CD14-positive monocyte (primary cell): ENCODE results near the gene TRAPPC2. TPM values are rescaled to one million over a fixed set of nuclear protein-coding genes. Genes with fewer than 3 reads are reported as not detected.
A peak's percentile ranks its signal among the peaks of the same experiment; 100 is the strongest.

ENCODE experiments used
- DNase-seq, 3 donors: peaks; one replicate each; pipeline ENCODE4 v3.0.0-alpha.2; 2011 to 2022
- H2AFZ ChIP-seq: 2 replicates; pipeline ENCODE4 v1.6.0; 2012; ENCODE audit warnings: mild to moderate bottlenecking, low read depth, low read length, inconsistent platforms; ENCODE audit not compliant: insufficient read depth, poor library complexity, severe bottlenecking
- H3K27ac ChIP-seq, 2 donors: 1 replicate in 1 of 2; 2 replicates in 1 of 2; pipeline ENCODE4 v1.5.1; 2012 to 2013; ENCODE audit warnings: low read length in 2 of 2, control low read depth in 1 of 2, inconsistent platforms in 1 of 2, low read depth in 1 of 2, mild to moderate bottlenecking in 1 of 2
- H3K27me3 ChIP-seq, 2 donors: one replicate each; pipeline versions ENCODE4 v1.6.0 to v1.6.1; 2011 to 2013; ENCODE audit warnings: low read length in 2 of 2; ENCODE audit not compliant: control insufficient read depth in 2 of 2, insufficient read depth in 2 of 2
- H3K36me3 ChIP-seq, 2 donors: replicated peaks in 1 of 2; 1 replicate in 1 of 2; 2 replicates in 1 of 2; pipeline versions ENCODE4 v1.5.1 to v1.6.1; 2012 to 2013; ENCODE audit warnings: low read length in 2 of 2, control low read depth in 1 of 2, inconsistent platforms in 1 of 2, mild to moderate bottlenecking in 1 of 2; ENCODE audit not compliant: insufficient read depth in 2 of 2, control insufficient read depth in 1 of 2
- H3K4me1 ChIP-seq, 2 donors: 1 replicate in 1 of 2; 2 replicates in 1 of 2; pipeline versions ENCODE4 v1.5.1 to v1.6.1; 2012 to 2013; ENCODE audit warnings: low read length in 2 of 2, control low read depth in 1 of 2, inconsistent platforms in 1 of 2, mild to moderate bottlenecking in 1 of 2, moderate library complexity in 1 of 2; ENCODE audit not compliant: insufficient read depth in 2 of 2, control insufficient read depth in 1 of 2
- H3K4me2 ChIP-seq: replicated peaks from 2 replicates; pipeline ENCODE3; 2012; ENCODE audit warnings: low read length, moderate library complexity, mild to moderate bottlenecking; ENCODE audit not compliant: poor library complexity, severe bottlenecking; ENCODE audit errors: extremely low read depth
- H3K4me3 ChIP-seq, 3 experiments: fragments of 200-600 bp in 1 of 3; sonication (generic) in 1 of 3; replicated peaks in 1 of 3; 1 replicate in 2 of 3; 2 replicates in 1 of 3; pipeline ENCODE4 v1.5.1; 2011 to 2013; ENCODE audit warnings: low read length in 3 of 3, mild to moderate bottlenecking in 3 of 3, control low read depth in 2 of 3, low read depth in 2 of 3, inconsistent platforms in 1 of 3, moderate library complexity in 1 of 3
- H3K79me2 ChIP-seq: 2 replicates; pipeline ENCODE4 v1.6.0; 2012; ENCODE audit warnings: mild to moderate bottlenecking, control low read depth, inconsistent platforms, low read length, moderate library complexity; ENCODE audit not compliant: insufficient read depth
- H3K9ac ChIP-seq: 2 replicates; pipeline ENCODE4 v1.6.0; 2017; ENCODE audit warnings: low read length, mild to moderate bottlenecking; ENCODE audit not compliant: insufficient read depth, poor library complexity, severe bottlenecking
- H3K9me3 ChIP-seq, 2 donors: replicated peaks in 1 of 2; 1 replicate in 1 of 2; 2 replicates in 1 of 2; pipeline versions ENCODE4 v1.5.1 to v1.6.1; 2012 to 2013; ENCODE audit warnings: low read length in 2 of 2, control low read depth in 1 of 2; ENCODE audit not compliant: control insufficient read depth in 1 of 2, insufficient read depth in 1 of 2
- H4K20me1 ChIP-seq: 2 replicates; pipeline ENCODE4 v1.6.0; 2012; ENCODE audit warnings: mild to moderate bottlenecking, low read length, control low read depth, moderate library complexity; ENCODE audit not compliant: insufficient read depth
- H3K27ac Mint-ChIP-seq, 7 donors: one replicate each; pipeline ENCODE4 v1.8.0; 2020; ENCODE audit warnings: mild to moderate bottlenecking in 7 of 7, mixed read lengths in 7 of 7, moderate library complexity in 6 of 7, inconsistent platforms in 2 of 7
- H3K27me3 Mint-ChIP-seq, 3 donors: one replicate each; pipeline ENCODE4 v1.8.0; 2021 to 2022; ENCODE audit warnings: low read depth in 3 of 3, mild to moderate bottlenecking in 3 of 3, mixed read lengths in 3 of 3, moderate library complexity in 3 of 3, inconsistent platforms in 1 of 3
- H3K36me3 Mint-ChIP-seq, 2 donors: one replicate each; pipeline ENCODE4 v1.8.0; 2020; ENCODE audit warnings: mixed read lengths in 2 of 2, inconsistent platforms in 1 of 2, mild to moderate bottlenecking in 1 of 2
- H3K4me1 Mint-ChIP-seq: one replicate; pipeline ENCODE4 v1.8.0; 2020; ENCODE audit warnings: mild to moderate bottlenecking, mixed read lengths
- H3K4me3 Mint-ChIP-seq, 2 donors: one replicate each; pipeline ENCODE4 v1.8.0; 2020; ENCODE audit warnings: mild to moderate bottlenecking in 2 of 2, mixed read lengths in 2 of 2, moderate library complexity in 1 of 2
- H3K9me3 Mint-ChIP-seq, 7 donors: one replicate each; pipeline ENCODE4 v1.8.0; 2020 to 2022; ENCODE audit warnings: mixed read lengths in 7 of 7, mild to moderate bottlenecking in 6 of 7, moderate library complexity in 6 of 7, inconsistent platforms in 2 of 7
- WGBS: methylation state at CpG from one replicate; pipeline ENCODE4 v1.1.5; 2013; ENCODE audit warnings: missing lambda C conversion rate; ENCODE audit not compliant: insufficient coverage; 5-methylcytosine and 5-hydroxymethylcytosine counted together
- intact Hi-C, 2 donors: fragments of 100-400 bp; cut with micrococcal nuclease; formaldehyde crosslinking; loops; one replicate each; pipeline versions ENCODE4 v1.15.0 to v1.15.1; 2023
- polyA plus RNA-seq, 3 donors: library from polyadenylated mRNA; depleted of rRNA in 1 of 3; unstranded in 2 of 3; stranded (reverse) in 1 of 3; fragments of 300-500 nt in 2 of 3; fragments of >200 nt in 1 of 3; fragmentation: Illumina TruSeq in 2 of 3; gene quantifications; 1 replicate in 2 of 3; 2 replicates in 1 of 3; pipeline ENCODE4 v1.2.3, GENCODE V29; 2012 to 2021
- TF ChIP-seq, protein P1 (sequence below): fragments of 200-600 bp; IDR thresholded peaks from one replicate; pipeline ENCODE4 v1.8.0; 2022; ENCODE audit warnings: antibody characterized with exemption, mild to moderate bottlenecking

Gene TRAPPC2
- polyA plus RNA-seq, 3 donors, result 10.6 to 18.3 (median 12.2) TPM

DNA sequence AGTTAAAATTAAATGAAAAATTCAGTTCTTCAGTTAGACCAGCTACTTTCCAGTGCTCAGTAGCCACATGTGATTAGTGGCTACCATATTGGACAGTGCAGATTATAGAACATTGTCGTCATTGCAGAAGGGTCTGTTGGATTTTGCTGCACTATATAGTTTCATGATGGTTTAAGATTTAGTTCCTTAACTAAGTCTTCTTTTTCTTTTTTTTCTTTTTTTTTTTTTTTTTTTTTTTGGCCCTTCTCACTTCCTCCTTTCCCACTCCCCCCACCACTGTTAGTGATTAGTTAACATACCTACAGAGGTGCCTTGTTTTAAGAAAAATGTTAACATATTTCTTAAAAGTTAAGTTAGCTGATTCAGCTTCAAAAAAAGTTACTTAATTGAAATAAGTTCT is 36.4 kb downstream of the TRAPPC2 start:
- Mint-ChIP-seq H3K4me3 (no peak overlapping the region), H3K4me1 (peaks cover 74% of the 10 kb centered on the region), H3K27me3 (peaks cover 0 to 9% (median 1%) of the 10 kb centered on the region in 3 donors), H3K9me3 (peaks cover 0 to 1% (median 0%) of the 10 kb centered on the region in 7 donors), H3K36me3 (peaks cover 0 to 3% of the 10 kb centered on the region in 2 donors), H3K27ac (peak overlapping the region; percentile 36 to 87 (median 79))
- TF ChIP-seq, protein P1, sequence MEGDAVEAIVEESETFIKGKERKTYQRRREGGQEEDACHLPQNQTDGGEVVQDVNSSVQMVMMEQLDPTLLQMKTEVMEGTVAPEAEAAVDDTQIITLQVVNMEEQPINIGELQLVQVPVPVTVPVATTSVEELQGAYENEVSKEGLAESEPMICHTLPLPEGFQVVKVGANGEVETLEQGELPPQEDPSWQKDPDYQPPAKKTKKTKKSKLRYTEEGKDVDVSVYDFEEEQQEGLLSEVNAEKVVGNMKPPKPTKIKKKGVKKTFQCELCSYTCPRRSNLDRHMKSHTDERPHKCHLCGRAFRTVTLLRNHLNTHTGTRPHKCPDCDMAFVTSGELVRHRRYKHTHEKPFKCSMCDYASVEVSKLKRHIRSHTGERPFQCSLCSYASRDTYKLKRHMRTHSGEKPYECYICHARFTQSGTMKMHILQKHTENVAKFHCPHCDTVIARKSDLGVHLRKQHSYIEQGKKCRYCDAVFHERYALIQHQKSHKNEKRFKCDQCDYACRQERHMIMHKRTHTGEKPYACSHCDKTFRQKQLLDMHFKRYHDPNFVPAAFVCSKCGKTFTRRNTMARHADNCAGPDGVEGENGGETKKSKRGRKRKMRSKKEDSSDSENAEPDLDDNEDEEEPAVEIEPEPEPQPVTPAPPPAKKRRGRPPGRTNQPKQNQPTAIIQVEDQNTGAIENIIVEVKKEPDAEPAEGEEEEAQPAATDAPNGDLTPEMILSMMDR, result no peak
- Histone ChIP-seq H3K4me1 (peaks cover 71 to 73% of the 10 kb centered on the region in 2 donors), H3K27me3 (peaks cover 0 to 2% of the 10 kb centered on the region in 2 donors), H3K9me3 (no peaks in the 10 kb centered on the region), H3K27ac (peak overlapping the region in 1 of 2 donors; percentile 63), H3K4me3 (no peak overlapping the region), H3K4me2 (no peak overlapping the region), H2AFZ (no peak overlapping the region), H3K79me2 (peaks cover 99% of the 10 kb centered on the region), H4K20me1 (peaks cover 90% of the 10 kb centered on the region), H3K9ac (no peak overlapping the region), H3K36me3 (no peaks in the 10 kb centered on the region)
- intact Hi-C loops, result loop anchor here (5.0 to 10.0 kb wide), 2 partner anchors 34 to 1177 kb away; partner anchors contain the start of genes FANCB (in 1 of the 2), MOSPD2 (in 1 of the 2), OFD1 (in 1 of the 2) and TRAPPC2 (in 1 of the 2)
- peak in 1 of 3 donors; percentile 7 for DNase-seq
- no CpG with 5 or more reads among the region's 1 CpG for WGBS

- H3K27ac ChIP-seq, result peak overlapping the region in 1 of 2 donors; percentile 63
Observed at GRCh38 chrX:13697455-13697854, 37.0 kb downstream of the TRAPPC2 start.

More at GRCh38 chrX:13697455-13697854, 37.0 kb downstream of the TRAPPC2 start:
- intact Hi-C loops, result loop anchor here (5.0 to 10.0 kb wide), 2 partner anchors 35 to 1177 kb away; partner anchors contain the start of genes FANCB (in 1 of the 2), MOSPD2 (in 1 of the 2), OFD1 (in 1 of the 2) and TRAPPC2 (in 1 of the 2)
- H3K4me2 ChIP-seq, result no peak overlapping the region
- H3K4me3 ChIP-seq, result no peak overlapping the region
- H3K79me2 ChIP-seq, result peaks cover 99% of the 10 kb centered on the region
- peaks cover 76 to 78% of the 10 kb centered on the region in 2 donors for H3K4me1 ChIP-seq
- H3K36me3 ChIP-seq, result no peaks in the 10 kb centered on the region
- H3K9me3 Mint-ChIP-seq, result peaks cover 0 to 1% (median 0%) of the 10 kb centered on the region in 7 donors
- peaks cover 0 to 2% of the 10 kb centered on the region in 2 donors for H3K27me3 ChIP-seq
- peak; percentile 53 to 80 (median 66) for DNase-seq
- no peak overlapping the region for H3K4me3 Mint-ChIP-seq
- H3K27me3 Mint-ChIP-seq, result peaks cover 0 to 9% (median 1%) of the 10 kb centered on the region in 3 donors
- H4K20me1 ChIP-seq, result peaks cover 89% of the 10 kb centered on the region
- H3K9me3 ChIP-seq, result no peaks in the 10 kb centered on the region
- WGBS, result no CpG with 5 or more reads among the region's 2 CpGs
- H2AFZ ChIP-seq, result no peak overlapping the region
- peaks cover 75% of the 10 kb centered on the region for H3K4me1 Mint-ChIP-seq
- no peak overlapping the region for H3K9ac ChIP-seq
- H3K36me3 Mint-ChIP-seq, result peaks cover 0 to 3% of the 10 kb centered on the region in 2 donors
- TF ChIP-seq, protein P1, result no peak
- H3K27ac Mint-ChIP-seq, result peak overlapping the region; percentile 65 to 87 (median 82)
